ENCODE data around the gene RAB14.
"Not testable (repeated sequence)": the region's sequence is repeated elsewhere in the genome, so short reads cannot be mapped to it uniquely, and the experiment has no call there.

The RAB14 gene

DNA sequence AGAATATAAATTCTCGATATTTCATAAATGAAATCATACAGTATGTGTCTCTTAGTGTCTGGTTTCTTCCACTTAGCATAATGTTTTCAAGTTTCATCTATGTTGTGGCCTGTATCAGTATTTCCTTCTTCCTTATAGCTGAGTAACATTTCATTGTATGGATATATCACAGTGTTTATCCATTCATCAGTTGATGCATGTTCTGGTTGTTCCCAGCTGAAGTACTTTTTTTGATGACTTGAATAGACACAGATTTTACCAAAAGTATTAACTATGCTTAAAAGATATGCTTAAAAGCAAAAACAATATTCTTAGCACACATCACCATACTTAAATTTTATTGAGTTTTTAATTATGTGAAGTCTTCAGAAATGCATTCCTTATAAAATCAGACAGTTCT is 12.7 kb downstream of the RAB14 start:
- no peak for DNase-seq

DNA sequence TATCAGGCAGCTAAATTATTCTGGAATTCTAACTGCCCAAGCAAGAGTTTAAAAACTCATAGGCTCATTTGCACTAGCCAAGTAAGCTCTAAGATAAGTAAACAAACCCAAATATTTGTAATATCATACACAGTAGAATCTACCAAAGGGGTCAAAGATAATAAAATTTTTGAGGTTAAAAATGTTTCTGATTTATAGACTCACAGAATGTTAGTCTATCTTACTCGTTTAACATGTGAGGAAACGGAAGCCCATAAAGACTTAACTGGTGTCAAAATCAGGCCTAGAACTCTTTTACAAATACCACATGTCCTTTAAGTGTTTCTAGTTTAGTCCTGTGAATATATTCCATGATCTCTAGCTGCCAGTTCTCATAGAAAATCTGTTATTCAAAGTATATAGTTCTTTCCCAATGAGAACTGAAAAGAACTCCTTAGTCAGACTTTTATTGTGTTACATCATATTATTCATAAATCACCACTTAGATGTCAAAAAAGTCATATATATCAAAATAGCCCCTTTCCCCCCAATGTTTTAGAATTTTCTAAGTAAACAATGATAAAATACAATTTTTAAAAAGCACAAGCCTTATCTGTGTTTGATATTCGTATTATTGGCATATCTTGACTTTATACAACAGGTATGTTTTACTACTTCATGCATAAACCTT is 13.9 kb downstream of the RAB14 start:
- no peak for DNase-seq

DNA sequence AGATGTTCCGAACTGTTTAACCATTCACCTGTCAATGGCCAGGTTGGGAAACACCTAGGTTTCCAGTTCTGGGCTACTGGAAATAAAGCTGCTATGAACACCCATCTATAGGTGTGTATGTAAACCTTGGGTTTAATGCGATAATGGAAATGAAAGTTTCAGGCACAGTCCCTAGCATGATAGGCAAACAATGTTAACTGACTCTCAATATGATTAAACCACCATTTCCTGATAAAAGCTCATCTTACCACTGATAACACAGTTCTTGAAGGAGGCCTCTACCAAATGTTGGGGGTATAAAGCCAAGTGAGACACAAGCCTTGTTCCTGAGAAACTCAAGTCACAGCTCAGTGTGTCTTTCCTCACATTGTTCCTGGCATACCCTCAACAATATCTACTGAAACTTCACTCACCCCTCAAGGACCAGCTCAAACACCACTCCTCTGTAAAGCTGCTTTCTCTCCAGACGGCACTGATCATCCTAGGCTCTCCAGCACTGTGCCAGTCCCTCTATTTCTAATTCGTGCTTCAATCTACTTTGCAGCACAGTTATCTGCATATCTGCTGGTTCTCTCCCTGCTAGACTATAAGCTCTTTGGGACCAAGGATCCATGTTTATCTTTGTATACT is 15.8 kb downstream of the RAB14 start:
- DNase-seq: no peak

DNA sequence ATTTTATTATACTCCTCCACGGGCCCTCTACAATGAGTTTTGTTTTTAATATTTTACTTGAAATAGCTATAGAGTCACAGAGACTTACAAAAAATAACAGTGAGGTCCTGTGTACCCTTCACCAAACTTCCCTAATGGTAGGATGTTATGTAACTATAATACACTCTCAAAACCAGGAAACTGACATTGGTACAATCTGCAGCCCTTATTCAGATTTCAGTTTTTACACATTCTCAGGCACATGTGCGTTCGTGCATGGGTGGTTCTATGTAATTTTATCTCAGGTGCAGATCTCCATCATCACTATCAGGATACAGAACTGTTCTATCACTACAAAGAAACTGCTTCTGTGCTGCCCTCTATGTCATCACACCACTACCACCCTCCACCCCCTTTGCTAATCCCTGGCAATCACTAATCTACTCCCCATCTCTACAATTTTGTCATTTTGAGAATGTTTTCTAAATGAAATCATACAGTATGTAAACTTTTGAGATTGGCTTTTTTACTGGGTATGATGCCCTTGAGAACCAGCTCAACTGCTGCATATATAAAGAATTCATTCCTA is 16.4 kb downstream of the RAB14 start:
- no peak for DNase-seq

DNA sequence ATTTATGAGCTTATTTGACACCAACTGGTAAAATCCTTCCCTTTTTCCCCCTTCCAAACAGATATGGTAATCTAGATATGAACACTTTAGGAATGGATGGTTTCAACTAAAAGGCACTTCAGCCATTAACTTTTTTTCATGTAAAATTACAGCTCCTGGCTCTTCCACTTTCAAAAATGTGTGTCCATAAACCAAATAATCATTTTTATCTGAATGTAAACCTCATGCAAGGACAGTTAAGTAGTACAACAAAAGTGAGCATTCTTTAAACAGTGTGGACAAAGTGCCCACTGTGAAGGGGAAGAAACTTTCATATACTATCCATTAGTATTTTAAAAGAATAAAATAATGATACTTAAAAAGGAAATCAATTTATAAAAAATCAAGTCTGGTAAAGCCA is 17.2 kb downstream of the RAB14 start:
- no peak for DNase-seq

DNA sequence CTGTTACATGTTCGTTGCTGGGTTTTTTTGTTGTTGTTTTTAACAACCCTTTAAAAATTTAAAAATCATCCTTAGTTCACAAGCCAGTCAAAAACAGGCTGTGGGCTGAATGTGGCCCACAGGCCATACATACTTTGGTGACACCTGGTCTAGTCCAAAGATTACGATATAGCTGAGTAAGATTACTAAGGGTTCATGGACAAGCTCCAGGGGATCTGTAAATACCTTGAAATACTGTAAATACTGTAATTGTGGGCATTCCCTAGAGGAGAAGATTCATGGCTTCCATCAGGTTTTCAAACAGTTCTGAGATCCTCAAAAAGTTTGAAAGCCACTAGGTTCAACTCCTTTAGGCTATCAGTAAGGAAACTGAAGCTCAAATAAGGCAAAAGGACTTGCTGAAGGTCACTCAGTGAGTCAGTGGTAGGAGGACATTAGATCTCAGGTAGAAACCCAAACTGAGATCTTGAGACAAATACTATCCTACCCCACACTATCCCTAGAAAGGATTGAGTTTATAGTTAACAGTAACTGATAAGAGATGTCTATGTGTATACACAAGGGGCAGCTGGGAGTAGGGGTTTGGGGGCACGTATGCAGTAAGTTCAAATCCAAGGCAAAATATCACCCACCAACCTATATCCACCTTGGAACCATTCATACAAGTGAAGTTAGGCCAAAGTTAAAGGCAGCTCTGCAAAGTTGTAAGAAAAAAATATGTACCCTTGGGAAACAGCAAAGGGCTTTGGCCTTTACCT is 17.8 kb downstream of the RAB14 start:
- DNase-seq: no peak

DNA sequence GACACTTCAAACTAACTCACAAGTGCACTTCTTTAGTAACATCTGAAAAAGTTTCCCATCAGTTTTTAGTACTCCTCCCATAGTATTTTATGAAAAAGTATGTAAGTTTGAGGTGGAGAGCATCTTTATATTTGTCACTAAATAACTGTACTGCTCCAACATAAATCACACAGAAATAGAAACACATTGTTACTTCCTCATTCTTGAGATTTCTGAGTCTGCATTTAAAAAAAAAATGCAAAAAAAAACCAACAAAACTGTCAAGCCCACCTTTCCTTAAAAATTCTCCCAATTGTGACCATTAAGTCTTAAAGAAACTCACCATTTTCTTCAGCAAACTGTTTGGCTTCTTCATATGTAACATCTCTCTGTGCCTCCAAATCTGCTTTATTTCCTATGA is 18.7 kb downstream of the RAB14 start:
- no peak for DNase-seq

DNA sequence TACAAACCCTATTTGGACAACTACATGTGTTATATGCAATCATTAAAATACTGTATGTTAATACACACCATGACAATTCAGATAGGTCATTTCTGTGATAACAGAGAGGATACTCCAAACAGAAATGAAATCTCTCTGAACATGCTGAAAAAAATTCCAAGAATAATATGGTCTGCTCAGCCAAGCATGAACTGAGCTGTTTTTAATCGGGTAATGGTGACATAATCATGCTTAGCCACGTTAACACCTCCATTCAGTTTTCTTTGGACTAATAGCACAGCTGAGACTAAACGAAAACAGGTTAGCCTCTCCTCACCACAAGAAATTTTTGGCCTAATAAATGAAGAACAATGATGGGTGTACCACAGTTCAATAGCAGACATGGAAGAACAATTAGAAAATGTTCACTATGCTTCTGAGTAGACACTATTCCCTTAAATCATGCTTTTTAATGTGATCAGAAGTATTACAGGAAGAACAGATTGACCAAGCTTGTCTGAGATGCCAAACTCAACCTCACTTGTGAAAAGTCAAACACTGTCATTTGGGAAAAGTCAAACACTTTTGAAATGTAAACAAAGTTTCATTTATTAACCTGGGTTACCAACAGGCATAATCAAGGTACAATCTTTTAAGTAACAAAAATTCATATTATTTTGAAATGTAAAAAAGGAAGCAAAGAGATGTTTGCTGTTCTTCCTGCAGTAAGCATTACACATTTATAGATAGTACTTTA is 19.4 kb downstream of the RAB14 start:
- DNase-seq: no peak

DNA sequence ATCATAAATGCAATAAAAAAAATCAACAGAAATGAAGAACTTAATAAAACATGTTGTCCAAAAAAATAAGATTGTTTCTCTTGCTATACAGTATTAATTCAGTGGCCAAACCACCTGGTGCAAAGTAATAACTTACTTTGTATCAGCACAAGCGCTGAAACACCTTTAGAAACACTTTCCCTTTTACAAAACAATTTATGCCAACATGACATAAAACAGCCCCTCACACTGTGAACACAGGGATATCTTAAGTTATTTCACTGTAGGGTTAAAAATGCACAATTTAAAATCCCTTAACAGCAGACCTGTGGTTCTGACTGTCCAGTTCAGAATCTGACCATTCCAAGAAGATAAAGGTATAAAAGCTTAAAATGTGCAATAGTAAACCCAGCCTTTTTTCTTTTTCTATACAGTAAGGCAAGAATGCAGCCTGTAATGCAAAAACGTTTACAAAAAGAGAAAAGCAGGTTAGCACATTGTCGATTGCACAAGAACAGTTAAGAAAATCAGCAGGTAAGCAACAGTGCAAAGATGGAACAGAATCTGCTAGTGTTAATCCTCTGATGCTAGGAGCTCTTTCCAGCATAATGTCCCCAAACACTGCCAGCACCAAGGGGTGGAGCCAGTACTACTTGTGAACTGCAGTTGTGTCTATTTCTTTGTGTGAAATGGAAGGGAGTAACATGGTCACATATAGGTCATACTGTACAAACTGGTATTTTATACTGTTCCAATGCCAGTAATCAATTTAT is 21.6 kb downstream of the RAB14 start:
- no peak for DNase-seq

DNA sequence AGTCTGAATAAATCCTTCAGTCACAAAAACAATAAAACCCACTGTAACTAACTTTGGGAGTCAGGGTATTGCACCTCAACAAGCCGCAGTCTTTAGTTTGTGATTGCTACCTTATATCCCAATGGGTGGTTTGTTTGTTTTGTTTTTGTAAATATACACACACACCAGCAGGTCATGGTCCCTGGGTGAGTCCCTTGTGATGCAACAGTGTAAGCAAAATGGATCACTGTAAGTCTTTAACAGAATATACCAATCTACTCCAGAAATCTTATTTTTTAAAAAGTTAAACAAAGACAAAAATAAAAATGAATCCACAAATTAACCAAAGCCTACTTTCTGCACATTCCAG is 22.3 kb downstream of the RAB14 start:
- DNase-seq: not testable (repeated sequence)

DNA sequence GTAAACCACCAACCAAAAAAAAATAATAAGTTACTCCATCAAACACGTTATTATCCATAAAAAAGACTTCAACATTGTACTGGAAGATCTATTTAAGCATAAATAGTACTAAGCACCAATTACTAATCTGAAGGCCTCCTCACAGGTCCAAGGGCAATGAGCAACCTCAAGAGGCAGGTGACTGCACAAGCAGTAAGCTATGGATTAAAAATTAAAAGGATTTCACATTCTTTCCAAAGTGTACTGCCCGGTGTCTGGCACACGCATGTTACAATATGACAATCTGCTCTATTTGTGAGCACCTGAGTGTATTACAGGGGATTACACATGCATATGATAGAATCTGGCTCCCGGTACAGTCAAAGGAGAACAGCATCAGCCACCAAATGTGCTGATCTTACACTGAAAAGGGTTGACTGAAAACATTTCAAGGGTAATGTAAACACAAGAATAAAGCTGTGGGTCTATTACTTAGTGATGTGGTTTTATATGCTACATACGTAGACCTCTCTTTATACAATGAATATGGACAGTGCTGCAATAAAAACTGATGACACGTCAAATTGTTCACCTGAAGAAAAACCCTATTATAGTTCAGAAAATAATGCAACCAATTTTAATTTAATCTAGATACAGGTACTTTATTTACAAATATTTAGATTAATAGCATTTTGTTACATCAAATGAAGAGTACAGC is 22.8 kb downstream of the RAB14 start:
- DNase-seq: no peak

DNA sequence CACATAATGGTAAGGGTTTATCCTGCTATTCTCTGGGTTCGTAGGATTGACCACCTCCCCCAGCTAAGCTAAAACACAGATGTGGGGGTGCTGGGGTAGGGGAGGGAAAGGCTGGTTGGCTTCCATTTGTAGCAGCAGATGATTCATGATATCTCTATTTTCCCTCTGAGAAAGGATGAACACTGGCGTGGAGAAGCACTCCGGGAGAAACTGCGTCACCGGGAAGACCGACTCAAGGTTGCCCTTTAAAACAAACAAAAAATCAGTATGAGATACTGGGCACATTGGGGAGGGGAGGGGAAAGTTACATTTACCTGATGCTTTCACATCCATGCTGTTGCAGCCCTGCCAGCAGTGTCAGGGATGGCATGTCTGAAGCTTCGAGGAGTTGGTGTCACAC is 28.2 kb downstream of the RAB14 start:
- no peak for DNase-seq

DNA sequence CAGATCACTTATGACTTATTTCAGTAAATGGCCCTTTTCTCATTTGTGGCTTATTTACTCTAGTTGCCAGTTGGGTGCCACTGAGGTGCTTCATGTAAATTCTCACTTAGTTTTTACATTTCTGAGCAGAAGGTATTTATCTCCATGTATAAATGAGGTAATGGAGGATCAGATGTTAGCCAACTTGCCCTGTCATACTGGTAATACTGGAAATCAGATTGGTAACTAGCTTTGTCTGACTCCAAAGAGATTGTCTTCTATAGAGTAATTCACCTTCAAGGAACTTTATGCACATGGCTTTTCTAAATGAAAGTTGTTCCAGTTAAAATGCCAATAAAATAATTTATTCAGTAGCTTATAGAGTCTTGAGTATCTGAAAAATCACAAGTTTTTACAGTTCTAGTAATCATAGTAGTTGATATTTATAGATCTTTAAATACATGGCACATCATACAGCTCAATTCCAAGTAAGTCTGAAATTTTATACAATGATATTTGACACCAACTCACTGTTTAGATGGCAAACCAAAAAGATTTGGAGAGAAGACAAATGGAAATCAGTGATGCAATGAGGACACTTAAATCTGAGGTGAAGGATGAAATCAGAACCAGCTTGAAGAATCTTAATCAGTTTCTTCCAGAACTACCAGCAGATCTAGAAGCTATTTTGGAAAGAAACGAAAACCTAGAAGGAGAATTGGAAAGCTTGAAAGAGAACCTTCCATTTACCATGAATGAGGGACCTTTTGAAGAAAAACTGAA is 28.8 kb downstream of the RAB14 start:
- no peak for DNase-seq

DNA sequence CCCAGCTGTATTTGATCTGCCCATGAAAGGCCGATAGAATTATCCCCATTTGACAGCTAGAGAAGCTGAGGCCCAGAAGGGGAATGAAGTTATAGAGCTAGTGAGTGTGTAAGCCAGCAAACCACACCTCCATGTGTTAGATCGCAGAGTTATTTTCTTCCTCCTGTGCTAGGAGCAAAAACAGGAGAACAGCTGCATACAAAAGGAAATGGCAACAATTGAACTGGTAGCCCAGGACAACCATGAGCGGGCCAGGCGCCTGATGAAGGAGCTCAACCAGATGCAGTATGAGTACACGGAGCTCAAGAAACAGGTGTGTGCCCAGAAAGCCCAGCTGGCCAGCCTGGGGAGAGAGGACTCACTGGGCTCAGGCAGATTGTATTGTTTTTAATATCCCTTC is 30.4 kb downstream of the RAB14 start:
- no peak for DNase-seq

DNA sequence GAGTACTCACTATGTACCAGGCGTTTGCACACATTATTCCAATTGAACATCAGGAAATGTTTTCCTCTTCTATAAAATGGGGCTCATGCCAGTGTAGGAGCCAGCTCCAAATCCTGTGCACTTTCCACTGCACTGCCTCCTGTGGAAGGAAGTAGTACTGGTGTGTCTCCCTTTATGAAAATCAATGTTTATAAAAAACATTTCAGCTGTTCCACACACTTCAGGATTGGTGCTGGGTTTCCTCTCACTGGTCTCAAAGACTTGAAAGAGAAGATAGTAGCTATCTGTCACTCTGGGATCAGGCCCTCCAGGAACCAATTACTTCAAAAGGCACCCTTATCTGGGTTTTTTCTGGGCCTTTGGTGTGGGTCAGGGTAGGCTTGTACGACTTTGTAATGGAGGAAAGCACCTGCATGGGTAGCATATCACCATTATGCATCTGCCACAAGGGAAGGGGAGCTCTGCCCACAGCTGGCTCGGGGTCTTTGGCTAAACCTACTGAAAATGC is 32.5 kb downstream of the RAB14 start:
- no peak for DNase-seq

DNA sequence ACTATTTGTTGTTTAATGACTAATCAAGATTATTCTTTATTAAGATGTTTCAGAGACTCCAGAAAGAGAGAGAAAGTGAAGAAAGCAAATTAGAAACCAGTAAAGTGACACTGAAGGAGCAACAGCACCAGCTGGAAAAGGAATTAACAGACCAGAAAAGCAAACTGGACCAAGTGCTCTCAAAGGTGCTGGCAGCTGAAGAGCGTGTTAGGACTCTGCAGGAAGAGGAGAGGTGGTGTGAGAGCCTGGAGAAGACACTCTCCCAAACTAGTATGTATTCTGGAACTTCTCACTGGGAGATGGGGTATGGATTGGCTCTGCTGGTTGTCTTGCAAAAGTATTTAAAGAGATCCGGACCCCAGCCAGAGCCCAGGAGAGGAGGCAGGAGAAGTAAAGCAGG is 33.6 kb downstream of the RAB14 start:
- no peak for DNase-seq

DNA sequence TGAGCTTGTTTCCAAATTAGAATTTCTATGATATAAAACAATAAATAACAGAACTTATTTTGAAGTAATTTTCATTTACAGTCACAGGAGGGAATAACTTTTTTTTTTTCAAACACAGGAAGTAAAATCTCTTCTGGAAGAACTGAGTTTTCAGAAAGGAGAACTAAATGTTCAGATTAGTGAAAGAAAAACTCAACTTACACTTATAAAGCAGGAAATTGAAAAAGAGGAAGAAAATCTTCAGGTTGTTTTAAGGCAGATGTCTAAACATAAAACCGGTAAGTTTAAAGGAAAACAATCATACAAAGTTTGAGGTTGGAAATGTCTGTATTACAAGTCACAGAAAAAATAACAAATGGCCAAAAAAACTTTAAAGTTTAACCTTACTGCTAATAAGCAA is 41.6 kb downstream of the RAB14 start:
- no peak for DNase-seq

DNA sequence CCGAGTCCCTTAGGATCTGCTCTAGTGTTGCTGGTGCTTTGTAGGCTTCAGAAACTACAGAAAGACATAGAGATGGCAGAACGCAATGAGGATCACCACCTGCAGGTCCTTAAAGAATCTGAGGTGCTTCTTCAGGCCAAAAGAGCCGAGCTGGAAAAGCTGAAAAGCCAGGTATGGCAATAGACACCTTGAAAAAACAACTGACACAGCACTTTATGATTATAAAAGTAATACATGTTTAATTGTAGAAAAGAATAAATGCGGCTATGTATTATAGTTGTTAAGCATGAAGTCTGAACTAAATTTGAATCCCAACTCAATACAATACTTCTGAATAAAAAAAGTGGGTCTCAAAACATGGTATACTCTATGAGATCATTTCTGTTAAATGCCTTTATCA is 43.7 kb downstream of the RAB14 start:
- no peak for DNase-seq

DNA sequence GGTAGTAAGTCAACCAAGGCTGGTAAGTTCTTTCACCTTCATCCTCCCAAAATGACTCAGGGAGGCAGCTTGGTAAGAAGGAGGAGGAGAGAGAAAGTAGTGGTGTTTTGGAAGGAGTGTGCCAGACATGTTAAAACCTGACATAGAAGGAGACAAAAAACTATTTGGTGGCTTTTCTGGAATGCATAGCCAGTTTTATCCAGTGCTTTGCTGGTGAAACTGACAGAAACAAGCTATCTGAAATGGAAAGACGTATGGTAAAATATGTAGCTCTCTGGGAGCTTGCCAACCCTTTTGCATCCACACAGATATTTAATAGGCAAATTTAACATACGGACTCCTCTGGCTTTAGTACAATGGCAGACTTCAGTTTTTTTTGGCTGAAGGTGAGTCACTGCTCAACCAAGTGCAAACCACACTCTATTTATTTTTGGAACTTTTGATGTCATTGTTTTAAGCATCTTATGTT is 45.4 kb downstream of the RAB14 start:
- DNase-seq: no peak

DNA sequence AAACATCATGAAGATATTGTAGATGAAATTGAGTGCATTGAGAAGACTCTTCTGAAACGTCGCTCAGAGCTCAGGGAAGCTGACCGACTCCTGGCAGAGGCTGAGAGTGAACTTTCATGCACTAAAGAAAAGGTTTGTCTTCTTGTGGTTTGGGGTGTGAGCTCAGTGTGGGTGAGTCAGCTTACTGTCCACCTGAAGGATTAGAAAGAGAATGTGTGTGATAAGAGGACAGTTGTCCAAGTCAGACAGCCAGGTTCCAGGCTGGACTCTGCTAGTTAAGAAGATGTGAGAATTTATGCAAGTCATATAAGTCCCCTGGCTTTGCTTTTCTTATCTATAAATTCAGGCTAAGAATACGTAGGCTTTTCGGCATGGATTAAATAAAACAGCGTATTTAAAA is 46.9 kb downstream of the RAB14 start:
- DNase-seq: no peak

DNA sequence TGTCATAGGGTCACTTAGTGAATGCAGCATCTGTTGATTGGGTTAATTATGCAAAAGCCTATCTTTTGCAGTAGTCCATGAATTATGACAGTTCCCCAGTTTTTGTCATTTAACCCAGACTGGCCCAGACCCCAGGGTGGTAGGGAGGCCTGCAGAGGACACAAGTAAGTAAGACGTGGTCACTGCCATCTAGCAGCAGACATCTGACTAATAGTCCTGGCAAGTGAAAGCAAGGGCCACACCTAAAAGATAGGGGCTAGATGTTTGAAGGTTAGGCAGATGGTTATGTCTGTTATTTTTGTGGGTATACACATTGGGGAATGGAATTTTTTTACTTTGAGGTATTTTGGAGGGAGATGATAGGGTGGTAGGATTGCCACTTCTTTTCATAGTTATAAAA is 48.0 kb downstream of the RAB14 start:
- no peak for DNase-seq

Measured in activated T-cell treated with anti-CD3 and anti-CD28 coated beads, Interleukin-2, amount 50 U/mL, for 48 hours (primary cell).